ENCODE results near the gene RPS27.

DNA sequence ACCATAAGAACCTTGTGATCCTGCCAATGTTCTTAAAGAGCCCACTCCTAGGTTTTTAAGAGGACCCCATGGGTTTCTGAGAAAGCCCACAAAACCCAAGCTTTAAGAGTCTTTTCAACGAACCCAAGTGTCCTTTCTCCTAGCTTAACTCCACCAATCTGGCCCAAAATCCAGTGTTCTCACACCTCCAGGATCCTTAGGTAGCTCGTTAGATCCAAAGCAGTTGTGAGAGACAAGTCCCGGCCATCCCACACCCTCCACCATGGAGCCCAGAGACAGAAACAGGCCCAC, 45.8 kb upstream of the RPS27 start:
- TF ChIP-seq, protein P1, sequence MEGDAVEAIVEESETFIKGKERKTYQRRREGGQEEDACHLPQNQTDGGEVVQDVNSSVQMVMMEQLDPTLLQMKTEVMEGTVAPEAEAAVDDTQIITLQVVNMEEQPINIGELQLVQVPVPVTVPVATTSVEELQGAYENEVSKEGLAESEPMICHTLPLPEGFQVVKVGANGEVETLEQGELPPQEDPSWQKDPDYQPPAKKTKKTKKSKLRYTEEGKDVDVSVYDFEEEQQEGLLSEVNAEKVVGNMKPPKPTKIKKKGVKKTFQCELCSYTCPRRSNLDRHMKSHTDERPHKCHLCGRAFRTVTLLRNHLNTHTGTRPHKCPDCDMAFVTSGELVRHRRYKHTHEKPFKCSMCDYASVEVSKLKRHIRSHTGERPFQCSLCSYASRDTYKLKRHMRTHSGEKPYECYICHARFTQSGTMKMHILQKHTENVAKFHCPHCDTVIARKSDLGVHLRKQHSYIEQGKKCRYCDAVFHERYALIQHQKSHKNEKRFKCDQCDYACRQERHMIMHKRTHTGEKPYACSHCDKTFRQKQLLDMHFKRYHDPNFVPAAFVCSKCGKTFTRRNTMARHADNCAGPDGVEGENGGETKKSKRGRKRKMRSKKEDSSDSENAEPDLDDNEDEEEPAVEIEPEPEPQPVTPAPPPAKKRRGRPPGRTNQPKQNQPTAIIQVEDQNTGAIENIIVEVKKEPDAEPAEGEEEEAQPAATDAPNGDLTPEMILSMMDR (IDR thresholded peaks at IDR 0.05), result no peak
- TF ChIP-seq POLR2A (IDR thresholded peaks at IDR 0.05), result no peak
